Transverse colon (tissue), 4 donors: ENCODE data around the gene AP3B1.

Source experiments
- CTCF ChIP-seq, 5 experiments: fragments of 200-600 bp in 3 of 5; fragments of 450-650 bp in 2 of 5; sonication (generic) in 3 of 5; IDR thresholded peaks; 1 replicate in 2 of 5; 2 replicates in 3 of 5; pipeline ENCODE4 v1.5.1; 2016 to 2017; ENCODE audit warnings: antibody characterized with exemption in 5 of 5, inconsistent platforms in 3 of 5, mild to moderate bottlenecking in 2 of 5, moderate library complexity in 1 of 5
- POLR2A ChIP-seq: fragments of 450-650 bp; IDR thresholded peaks from one replicate; pipeline ENCODE4 v1.6.1; 2016; ENCODE audit warnings: antibody characterized with exemption, mild to moderate bottlenecking, moderate library complexity
- POLR2AphosphoS5 ChIP-seq, 3 donors: sonication (generic); formaldehyde crosslinking; IDR thresholded peaks; one replicate each; pipeline ENCODE4 v1.6.1; 2016; ENCODE audit warnings: antibody characterized with exemption in 3 of 3

GRCh38 chr5:78280261-78280660 lies 14.2 kb downstream of the AP3B1 start:
- no peak for TF ChIP-seq CTCF (IDR thresholded peaks at IDR 0.05)
- no peak for TF ChIP-seq POLR2A
- TF ChIP-seq POLR2AphosphoS5 (IDR thresholded peaks at IDR 0.05): no peak
